Coronary artery (tissue), 2 donors: ENCODE data around the gene ACTG1.

ENCODE experiments used
- DNase-seq: peaks from one replicate; pipeline ENCODE4 v3.0.0-alpha.2; 2017; ENCODE audit warnings: low spot score
- H3K27ac ChIP-seq, 2 donors: fragments of 200-600 bp; sonication (generic); one replicate each; pipeline ENCODE4 v1.5.1; 2016 to 2019
- H3K4me3 ChIP-seq: fragments of 200-600 bp; sonication (generic); 2 replicates; pipeline ENCODE4 v1.5.1; 2016; ENCODE audit warnings: mild to moderate bottlenecking, moderate library complexity
- CTCF ChIP-seq: fragments of 200-600 bp; sonication (generic); IDR thresholded peaks from one replicate; pipeline ENCODE4 v1.5.1; 2019; ENCODE audit warnings: antibody characterized with exemption

ACTG1 gene

GRCh38 chr17:81465910-81466309, 46.7 kb downstream of the ACTG1 start:
- no peak overlapping the region for H3K4me3 ChIP-seq
- H3K27ac ChIP-seq: no peak overlapping the region
- no peak for DNase-seq
- no peak for TF ChIP-seq CTCF

GRCh38 chr17:81464586-81464985, 48.0 kb downstream of the ACTG1 start:
- DNase-seq: no peak
- no peak overlapping the region for H3K4me3 ChIP-seq

GRCh38 chr17:81463506-81463905, 49.1 kb downstream of the ACTG1 start:
- no peak for TF ChIP-seq CTCF
- no peak for DNase-seq
- Histone ChIP-seq H3K27ac (no peak overlapping the region), H3K4me3 (no peak overlapping the region)

More at GRCh38 chr17:81464586-81464985, 48.0 kb downstream of the ACTG1 start:
- no peak overlapping the region for H3K27ac ChIP-seq
- TF ChIP-seq CTCF: no peak

GRCh38 chr17:81462506-81463125, 50.0 kb downstream of the ACTG1 start:
- DNase-seq: no peak
- Histone ChIP-seq H3K27ac (no peak overlapping the region), H3K4me3 (no peak overlapping the region)
- TF ChIP-seq CTCF: no peak

GRCh38 chr17:81461607-81462500, 50.7 kb downstream of the ACTG1 start:
- TF ChIP-seq CTCF: no peak
- no peak overlapping the region for H3K4me3 ChIP-seq
- no peak for DNase-seq
- no peak overlapping the region for H3K27ac ChIP-seq

GRCh38 chr17:81460856-81461460, 51.6 kb downstream of the ACTG1 start:
- DNase-seq: no peak
- Histone ChIP-seq H3K27ac (no peak overlapping the region), H3K4me3 (no peak overlapping the region)
- TF ChIP-seq CTCF: no peak
